Measurements from ENCODE around the gene ZNF212.
"Not testable (repeated sequence)": the region's sequence is repeated elsewhere in the genome, so short reads cannot be mapped to it uniquely, and the experiment has no call there.

ZNF212 gene

DNA sequence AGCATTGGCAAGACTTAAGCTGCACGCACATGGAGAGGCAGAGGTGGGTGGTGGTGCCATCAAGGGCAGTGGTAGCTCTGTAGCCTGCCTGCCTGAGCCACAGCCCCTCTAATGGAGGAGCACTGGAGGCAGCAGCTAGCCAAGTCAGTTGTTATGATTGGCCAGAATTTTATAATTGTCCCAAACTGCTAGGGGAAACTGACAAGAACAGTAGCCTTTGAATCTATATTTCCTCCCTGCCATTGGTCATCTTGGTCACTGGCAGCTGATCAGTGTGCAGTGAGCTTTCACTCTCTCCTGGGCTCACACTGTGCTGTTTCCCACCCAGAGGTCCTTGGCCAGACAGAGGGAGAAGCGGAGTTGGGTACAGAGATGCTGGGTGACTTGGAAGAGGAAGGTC, 12.9 kb downstream of the ZNF212 start:
- DNase-seq (ENCODE audit: low read depth), result no peak

DNA sequence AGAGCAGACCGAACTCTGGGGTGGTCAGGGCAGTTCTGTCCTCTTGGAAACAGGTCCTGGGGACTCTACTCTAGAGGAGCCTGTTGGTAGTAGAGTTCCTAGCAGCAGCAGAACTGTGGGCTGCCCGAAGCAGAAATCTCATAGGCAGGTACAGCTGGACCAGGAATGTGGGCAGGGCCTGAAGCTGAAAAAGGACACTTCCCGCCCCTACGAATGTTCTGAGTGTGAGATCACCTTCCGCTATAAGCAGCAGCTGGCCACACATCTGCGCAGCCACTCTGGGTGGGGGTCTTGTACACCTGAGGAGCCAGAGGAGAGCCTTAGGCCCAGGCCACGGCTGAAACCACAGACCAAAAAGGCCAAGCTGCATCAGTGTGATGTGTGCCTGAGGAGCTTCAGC, 14.2 kb downstream of the ZNF212 start:
- DNase-seq (ENCODE audit: low read depth), result no peak

DNA sequence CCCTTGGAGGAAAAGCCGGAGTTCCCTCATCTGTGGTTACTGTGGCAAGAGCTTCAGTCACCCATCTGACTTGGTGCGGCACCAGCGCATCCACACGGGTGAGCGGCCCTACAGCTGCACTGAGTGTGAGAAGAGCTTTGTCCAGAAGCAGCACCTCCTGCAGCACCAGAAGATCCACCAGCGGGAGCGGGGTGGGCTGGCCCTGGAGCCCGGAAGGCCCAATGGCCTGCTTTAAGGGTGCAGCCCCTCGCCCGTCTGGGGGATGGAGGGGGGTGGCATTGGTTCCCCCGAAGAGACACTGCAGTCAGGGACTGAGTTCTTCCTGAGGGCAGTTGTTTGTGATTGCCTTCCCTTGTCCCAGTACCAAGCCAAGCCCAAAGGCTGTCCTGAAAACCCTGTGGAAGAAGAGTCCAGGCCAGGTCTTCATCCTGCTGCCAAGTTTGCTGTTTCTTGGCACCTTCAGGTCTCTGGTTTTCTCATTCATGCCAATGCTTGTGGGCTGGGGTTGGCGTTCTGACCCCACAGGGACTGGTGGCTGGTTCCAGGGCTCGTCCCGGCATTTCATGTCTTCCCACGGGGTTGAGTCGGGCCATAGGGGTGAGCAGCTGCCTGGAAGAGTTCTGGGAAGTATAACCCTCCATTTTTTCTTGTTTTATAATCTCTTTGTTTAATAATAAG, 14.9 kb downstream of the ZNF212 start:
- DNase-seq (ENCODE audit: low read depth), result no peak

DNA sequence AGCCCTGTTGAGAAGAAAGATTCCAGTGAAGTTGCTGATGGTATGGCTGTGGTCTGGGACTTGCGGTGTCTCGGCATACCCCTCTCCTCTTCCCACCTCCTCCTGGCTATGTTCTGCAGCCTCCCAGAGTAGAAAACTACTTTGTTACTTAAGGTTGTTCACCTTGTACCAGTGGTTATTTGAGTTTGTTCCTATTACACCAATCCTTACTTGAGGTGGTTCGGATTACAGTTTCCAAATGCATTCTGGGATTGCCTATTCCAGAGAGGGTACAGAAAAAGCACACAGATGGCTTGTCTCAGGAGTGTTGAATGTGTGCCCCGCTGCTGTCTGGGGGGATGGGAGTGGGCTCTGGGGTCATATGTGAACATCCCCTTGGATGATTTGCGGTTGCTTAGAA, 15.7 kb downstream of the ZNF212 start:
- no peak for DNase-seq (ENCODE audit: low read depth)

DNA sequence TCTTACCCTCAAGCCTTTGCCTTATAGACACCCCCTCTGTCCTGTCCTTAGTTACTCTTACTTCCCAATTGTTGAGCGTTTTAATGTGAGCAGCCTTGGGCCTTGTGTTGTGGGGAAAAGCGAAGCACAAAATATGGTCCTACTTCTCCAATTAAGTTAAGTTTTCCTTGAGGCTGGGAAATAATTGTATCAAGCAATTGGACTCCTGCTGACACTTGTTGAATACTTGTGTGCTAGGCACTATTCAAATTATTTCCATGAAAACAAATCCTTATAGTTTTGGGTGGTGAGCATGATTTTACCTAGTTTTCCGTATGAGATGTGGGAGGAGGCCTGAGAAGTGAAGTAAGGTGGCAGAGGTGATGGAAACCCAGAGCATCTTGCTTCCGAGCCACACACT, 17.1 kb downstream of the ZNF212 start:
- DNase-seq (ENCODE audit: low read depth), result no peak

DNA sequence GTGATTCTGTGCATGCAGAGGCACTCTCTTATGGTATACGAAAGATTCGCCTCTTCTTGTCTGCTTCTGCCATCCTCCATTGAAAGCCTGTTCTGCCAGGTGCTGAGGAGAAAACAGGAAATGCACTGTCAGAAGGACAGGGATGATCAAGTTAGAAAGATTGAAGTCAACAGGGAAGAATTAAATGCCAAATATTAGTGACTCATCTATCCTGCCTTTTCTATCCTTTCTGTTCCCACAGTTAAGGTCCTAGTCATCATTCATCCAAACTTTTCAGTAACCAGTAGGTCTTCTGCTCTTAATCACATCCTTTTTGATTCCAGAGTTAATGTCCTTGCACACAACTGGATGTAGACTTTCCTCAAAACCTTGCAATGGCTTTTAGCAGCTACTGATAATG, 17.7 kb downstream of the ZNF212 start:
- DNase-seq (ENCODE audit: low read depth), result no peak

DNA sequence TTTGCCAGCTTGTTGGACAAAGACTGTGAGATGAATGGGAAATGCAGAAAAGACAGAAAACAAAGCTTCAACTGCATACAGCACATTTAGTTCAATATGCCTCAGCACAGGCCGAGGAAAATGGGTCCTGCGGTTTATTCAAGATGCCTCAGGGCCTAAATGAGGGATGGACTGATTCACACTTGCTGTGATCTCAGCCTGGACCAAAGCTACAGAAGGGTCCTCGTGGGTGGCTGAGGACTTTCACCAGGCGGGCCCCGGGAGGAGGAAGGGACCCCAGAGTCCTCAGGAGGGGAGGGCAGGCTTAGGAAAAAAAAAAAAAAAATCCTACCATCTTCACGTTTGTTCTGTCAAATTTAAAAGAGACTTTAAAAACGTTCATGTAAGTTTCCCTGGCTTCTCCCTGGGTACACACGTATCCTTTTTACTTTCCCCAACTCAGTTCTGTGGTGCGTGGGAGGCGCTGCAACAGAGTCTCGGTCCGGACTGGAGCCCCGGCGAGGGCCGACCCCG, 21.9 kb downstream of the ZNF212 start:
- no peak for DNase-seq (ENCODE audit: low read depth)

DNA sequence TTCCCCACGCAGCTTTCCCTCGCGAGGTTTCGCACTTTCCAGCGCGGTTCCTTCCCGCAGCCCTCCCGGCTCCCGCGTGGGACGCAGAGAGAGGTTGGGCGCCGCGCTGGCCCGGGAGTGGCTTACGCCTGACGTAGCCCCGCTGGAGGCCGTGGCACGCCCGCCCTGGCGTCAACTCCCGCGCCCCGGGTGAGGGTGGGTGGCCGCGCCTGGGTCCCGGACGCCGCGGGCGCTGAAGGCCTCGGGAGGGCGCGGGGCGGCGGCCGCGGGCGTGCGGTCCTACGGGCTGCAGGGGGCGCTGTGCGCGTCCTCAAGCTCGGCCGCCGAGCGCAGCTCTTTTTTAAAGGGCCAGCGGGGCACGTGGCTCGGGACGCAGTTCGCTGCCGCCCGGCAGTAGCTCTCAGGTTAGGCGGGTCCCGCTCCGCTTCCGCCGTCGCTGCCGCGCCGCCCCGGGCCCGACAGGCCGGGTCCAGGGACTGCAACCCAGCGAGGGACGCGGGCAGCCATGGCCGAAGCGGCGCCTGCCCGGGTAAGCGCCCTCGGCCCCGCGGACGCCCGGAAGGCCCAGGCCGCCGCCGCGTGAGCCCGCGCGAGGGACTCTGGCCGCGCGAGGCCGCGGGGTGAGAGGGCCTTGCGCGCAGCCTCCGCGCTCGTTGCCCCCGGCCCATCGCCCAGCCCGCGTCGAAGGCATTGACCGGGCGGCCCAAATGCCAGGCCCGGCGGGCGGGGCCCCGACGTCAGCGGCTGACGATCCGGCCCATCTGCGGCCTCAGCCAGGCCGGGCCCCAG, 22.6 kb downstream of the ZNF212 start, which contains the start of gene ZNF783:
ZNF783 (plus strand) TSS at position 368 of the 789 bp plus-strand sequence; CDS start at position 506, 138 bp downstream.
- peak; percentile 86 for DNase-seq (ENCODE audit: low read depth)

DNA sequence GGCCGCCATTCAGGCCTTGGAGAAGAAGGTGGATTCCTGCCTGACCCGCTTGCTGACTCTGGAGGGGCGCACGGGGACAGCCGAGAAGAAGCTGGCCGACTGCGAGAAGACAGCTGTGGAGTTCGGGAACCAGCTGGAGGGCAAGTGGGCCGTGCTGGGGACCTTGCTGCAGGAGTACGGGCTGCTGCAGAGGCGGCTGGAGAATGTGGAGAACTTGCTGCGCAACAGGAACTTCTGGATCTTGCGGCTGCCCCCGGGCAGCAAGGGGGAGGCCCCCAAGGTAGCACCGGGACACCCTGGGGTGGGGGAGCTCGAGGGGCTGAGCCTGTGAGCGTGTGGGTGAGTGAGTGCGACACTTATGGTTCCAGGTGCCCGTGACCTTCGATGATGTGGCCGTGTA, 27.0 kb downstream of the ZNF212 start:
- no peak for DNase-seq (ENCODE audit: low read depth)

DNA sequence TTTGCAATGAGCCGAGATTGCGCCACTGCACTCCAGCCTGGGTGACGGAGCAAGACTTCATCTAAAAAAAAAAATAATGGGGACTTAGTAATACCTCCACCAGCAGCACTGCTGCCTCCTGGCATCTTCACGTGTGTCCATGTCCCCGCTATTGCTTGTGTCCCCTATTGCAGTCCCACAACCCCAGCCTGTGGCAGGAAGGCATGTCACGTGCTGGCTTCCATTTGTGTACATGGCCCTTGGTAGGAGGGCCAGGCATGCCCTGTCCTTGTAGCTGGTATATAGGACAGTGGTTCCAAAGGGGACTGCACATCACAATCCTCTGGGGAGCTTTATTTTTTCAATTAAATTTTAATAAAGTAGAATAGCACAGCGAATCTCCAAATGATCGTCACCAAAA, 28.3 kb downstream of the ZNF212 start:
- no peak for DNase-seq (ENCODE audit: low read depth)

DNA sequence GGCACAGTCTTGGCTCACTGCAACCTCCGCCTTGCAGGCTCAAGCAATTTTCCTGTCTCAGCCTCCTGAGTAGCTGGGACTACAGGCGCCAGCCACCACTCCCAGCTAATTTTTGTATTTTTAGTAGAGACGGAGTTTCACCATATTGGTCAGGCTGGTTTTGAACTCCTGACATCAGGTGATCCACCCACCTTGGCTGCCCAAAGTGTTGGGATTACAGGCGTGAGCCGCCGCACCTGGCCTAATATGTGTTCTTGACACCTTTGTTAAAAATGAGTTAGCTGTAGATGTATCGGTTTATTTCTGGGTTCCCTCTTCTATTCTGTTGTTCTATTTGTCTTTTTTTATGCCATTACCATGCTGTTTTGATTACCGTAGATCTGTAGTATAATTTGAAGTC, 35.0 kb downstream of the ZNF212 start:
- not testable (repeated sequence) for DNase-seq (ENCODE audit: low read depth)

DNA sequence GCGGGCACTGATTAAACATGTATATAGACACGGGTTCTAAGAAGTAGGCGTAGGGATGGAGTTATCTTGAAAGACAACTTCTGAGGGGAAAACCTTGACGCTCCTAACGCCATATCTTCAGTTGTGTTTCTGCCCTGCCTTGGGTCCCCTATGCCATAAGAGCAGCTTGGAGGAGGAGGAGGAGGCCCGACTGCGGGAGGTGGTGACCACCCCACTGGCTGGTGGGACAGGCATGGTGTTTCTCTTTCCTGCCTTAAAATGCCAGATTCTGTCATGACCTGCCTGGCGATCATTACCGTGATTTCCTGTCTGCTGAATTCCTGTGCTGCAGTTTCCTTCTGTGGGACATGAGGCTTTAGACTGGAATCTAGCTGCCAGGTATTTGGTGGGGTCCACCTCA, 38.4 kb downstream of the ZNF212 start:
- DNase-seq (ENCODE audit: low read depth), result no peak

DNA sequence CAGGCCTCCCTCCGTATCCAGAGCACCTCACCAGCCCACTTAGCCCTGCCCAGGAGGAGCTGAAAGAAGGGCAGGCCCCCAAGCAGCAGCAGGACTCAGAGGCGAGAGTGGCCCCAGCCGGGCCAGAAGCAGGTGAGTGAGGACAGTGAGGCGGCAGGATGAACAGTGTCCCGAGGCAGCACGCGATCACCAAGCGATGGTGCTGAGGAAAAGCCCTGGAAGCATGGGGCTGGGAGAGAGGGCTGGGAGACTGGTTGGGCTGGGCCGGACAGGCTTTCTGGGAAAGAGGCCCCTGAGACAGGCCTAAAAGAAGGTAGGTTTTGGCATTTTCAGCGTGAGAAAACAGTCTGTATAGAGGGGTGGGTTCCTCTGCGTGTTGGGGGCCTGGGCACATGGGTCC, 38.9 kb downstream of the ZNF212 start:
- no peak for DNase-seq (ENCODE audit: low read depth)

DNA sequence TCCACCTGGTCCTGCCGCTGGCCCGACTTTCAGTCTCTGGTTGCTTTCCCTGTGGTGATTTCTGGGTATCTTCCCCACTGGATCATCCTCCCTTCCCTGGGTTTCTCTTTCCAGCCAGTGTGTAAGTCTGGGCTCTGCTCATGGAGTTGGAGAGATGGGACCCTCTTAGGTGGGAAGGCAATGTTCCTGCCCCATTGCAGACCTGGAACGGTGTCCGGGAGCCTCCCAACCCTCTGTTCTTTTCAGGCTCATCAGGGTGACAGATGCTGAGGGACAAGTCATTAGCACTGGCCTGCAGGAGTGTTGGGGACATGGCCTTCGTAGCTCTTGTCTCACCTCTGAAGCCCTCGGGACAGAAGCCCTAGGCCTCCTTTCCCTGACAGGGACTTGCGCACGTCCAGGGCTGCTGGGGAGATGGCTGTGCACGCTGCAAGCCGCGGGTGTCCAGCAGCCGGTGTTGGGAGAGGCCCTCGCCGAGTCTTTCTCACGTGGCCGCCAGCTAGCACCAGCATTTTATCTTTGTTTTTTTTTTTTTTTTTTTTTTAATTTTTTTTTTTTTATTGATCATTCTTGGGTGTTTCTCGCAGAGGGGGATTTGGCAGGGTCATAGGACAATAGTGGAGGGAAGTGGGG, 39.8 kb downstream of the ZNF212 start:
- no peak for DNase-seq (ENCODE audit: low read depth)

DNA sequence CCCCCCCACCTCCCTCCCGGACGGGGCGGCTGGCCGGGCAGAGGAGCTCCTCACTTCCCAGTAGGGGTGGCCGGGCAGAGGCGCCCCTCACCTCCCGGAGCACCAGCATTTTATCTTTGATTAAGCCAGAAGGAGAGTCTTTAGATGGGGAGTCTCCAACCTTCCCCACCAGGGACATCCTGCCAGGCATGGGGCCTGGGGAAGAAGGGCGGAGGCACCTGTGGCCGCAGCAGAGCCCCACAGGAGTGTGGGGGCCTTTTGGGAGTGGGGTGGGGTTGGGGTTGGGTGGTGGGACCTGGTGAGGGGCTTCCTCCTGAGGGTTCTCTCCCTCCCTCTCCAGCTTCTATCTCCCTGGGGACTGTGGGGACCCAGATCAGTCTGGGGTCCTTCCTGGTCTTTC, 40.7 kb downstream of the ZNF212 start:
- DNase-seq (ENCODE audit: low read depth), result no peak

DNA sequence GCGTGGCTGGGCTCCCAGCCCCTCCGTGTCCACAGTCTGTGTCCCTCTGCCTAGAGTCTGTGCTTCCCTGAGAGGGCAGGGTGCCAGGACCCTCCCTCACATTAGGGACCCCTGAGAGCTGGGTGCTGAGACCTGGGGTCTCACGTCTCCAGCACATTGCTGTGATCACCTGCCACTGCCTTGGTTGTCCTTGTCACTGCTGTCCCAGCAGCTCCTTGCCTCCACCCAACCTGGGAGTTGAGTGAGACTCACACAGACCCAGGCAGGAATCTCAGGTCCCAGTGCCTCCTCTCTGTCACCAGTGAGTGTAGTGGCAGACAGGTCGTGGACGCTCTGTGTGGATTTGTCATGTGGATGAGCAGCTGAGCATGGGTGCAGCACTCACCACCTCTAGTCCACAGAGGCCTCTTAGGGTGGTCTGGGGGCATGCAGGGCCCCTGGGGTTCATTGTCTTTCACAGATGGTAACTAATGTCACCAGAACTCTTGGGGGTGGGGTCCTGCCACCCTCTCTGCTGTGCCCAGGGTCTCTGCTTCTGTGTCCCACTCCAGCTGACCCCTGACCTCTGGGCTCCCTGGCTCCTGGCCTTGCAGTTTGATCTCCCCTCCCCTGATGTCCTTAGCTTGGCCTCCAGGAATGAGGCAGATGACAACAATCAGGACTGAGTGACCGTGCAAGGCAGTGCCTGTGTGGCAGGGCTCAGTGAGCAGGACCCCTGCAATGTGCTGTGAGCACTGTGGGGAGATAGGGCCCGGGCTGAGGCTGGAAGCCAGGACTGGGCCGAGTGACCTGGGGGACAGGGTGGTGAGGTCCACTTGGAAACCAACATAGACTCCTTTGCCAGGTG, 41.4 kb downstream of the ZNF212 start:
- no peak for DNase-seq (ENCODE audit: low read depth)

DNA sequence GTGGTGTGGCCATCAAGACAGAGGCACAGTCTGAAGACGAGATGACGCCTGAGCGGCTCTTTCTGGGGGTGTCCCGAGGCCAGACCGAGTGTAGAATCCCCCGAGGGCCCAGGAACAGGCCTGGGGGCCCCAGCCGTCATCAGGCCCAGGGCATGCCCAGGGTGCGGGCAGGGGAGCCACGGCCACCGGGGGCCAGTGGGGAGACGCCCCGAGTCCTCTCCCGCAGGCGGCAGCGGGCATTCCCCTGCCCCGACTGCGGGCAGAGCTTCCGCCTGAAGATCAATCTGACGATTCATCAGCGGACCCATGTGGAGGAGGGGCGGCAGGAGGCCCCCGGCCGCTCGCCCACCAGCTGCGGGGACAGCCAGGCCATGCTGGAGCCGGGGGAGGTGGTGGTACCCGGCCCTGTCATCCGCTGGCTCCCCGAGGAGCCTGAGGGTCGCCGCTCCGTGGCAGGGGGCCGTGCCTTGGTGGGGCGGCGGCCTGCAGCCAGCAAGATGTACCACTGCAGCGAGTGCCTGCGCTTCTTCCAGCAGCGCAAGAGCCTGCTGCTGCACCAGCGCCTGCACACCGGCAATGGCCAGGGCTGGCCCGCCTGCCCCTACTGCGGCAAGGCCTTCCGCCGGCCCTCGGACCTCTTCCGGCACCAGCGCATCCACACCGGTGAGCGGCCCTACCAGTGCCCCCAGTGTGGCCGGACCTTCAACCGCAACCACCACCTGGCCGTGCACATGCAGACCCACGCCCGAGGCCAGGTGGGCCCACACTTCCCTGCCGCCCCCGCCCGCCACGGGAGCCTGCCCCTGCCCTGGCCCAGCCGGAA, 42.3 kb downstream of the ZNF212 start:
- no peak for DNase-seq (ENCODE audit: low read depth)

DNA sequence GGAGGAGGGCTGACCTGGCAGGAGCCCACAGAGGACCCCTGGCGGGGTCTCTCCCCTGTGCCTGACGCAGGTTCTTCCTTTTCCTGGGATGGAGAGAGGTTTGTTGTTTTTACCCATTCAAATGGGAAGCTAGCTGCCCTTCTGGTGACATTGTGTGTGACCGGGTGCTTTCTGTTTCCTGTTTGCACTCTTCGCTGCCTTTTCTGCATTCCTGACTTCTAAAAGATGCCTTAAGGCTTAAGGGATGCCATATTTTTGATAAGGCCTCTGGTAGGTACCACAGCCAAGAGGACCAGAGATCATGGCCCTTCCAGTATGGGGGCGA, 42.8 kb downstream of the ZNF212 start:
- no peak for DNase-seq (ENCODE audit: low read depth)

DNA sequence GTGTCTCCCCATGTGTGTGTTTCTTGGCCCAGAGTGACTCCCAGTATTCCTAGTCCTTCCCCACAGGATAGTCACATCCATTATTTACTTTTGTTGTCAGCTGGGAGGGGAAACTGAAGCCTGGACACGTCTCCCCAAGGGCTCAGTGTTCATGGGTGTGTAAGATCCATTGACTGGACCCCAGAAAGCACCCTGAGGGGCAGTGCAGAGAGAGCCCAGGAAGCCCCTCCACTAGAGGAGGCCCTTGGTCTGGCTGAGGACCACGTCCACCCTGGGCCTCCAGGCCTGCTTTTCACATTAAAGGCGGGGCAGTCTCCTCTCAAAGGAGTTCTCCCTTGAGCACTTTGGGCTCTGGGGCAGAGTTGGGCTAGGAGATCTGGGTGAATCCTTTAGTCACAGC, 43.9 kb downstream of the ZNF212 start:
- no peak for DNase-seq (ENCODE audit: low read depth)

DNA sequence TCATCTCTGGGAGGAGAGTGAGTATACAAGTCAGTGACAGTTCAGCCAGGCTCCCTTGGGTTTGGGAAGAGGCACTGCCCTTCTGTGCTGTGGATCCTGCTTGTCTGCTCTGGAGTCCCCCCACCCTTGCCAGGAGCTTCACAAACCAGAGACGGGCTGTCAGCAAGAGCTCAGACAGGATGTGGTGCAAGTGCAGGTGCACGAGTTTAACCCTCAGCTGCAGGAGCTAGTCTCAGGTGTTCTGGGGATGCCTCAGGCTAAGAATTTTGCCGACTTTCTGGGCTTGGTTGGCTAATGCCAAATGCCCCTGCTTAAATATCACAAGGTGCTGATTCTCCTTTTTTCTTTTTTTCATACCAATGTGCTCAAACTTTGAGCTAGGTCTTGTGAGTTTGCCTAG, 44.9 kb downstream of the ZNF212 start:
- no peak for DNase-seq (ENCODE audit: low read depth)

DNA sequence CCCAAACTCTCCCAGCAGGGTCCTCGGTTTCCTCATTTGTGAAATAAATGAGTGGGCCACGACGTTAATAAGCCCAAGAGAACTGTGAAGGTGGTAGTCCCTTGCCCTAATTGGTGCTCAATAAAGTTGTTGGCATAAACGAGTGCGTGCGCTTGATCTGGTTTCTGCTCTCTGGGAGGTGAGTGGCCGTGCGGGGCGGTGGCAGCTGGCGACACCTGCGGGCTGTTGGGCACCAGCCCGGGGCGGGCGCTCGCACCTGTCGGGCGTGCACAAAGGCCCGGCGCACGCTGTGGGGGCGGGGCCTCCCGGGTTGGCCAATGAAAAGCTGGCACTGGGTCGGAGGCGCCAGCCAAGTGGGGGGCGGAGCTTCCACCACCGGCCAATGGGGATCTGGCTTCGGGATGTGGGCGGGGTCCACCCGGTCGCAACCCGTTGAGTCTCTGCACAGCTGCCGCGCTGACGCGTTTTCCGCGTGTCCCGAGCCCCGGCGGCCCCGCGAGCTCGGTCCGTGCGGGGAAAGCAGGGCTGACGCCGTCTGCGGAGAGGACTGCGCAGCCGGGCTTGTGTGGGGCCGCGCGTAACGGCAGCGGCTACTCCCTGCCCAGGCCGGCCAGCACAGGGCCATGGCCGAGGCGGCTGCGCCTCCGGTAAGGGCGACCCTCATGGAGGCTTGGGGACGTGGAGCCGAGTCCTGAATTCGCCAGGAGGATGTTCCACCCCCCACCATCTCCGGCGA, 45.6 kb downstream of the ZNF212 start:
- peak; percentile 98 for DNase-seq (ENCODE audit: low read depth)

Data from activated T-cell treated with anti-CD3 and anti-CD28 coated beads for 48 hours (primary cell).